Measurements from ENCODE around the gene CFAP251. TPM values are rescaled to one million over a fixed set of nuclear protein-coding genes. Genes with fewer than 3 reads are reported as not detected.
"Not testable (repeated sequence)": the region's sequence is repeated elsewhere in the genome, so short reads cannot be mapped to it uniquely, and the experiment has no call there.

CFAP251 gene, protein sequence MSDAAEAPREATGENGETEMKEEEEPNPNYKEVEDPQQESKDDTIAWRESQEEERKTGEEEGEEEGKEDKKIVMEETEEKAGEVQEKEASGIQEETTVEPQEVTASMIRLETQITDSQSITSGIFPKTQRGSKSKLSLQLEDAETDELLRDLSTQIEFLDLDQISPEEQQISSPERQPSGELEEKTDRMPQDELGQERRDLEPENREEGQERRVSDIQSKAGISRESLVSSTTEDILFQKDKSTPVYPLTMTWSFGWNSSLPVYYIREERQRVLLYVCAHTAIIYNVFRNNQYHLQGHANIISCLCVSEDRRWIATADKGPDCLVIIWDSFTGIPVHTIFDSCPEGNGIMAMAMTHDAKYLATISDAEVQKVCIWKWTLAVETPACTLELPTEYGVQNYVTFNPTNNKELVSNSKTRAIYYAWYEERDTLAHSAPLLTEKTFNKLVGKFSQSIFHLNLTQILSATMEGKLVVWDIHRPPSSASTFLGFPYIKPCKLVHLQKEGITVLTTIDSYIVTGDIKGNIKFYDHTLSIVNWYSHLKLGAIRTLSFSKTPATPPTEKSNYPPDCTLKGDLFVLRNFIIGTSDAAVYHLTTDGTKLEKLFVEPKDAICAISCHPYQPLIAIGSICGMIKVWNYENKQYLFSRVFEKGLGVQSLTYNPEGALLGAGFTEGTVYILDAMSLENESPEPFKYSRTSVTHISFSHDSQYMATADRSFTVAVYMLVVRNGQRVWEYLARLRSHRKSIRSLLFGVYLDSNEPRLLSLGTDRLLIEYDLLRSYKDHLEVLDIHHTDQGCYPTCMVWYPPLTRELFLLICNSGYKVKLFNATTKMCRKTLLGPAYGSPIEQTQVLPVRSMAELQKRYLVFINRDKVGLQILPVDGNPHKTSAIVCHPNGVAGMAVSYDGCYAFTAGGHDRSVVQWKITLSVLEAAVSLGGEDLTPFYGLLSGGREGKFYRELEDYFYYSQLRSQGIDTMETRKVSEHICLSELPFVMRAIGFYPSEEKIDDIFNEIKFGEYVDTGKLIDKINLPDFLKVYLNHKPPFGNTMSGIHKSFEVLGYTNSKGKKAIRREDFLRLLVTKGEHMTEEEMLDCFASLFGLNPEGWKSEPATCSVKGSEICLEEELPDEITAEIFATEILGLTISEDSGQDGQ
- total RNA-seq (2022) (19.7 and 23.5 TPM in 2 replicates), Bru-seq, nascent RNA (percentile 63 among the genes with signal in this experiment), BruChase-seq, experiment 1, labeled RNA remaining after a 6-hour chase (percentile 80 among the genes with signal in this experiment), BruChase-seq, experiment 2, labeled RNA remaining after a 2-hour chase (percentile 78 among the genes with signal in this experiment)
- long read RNA-seq, partial matches to known transcripts: 9 of 74 reads
- long read RNA-seq, other reads (novel, unspliced or antisense): 62 of 74 reads

DNA sequence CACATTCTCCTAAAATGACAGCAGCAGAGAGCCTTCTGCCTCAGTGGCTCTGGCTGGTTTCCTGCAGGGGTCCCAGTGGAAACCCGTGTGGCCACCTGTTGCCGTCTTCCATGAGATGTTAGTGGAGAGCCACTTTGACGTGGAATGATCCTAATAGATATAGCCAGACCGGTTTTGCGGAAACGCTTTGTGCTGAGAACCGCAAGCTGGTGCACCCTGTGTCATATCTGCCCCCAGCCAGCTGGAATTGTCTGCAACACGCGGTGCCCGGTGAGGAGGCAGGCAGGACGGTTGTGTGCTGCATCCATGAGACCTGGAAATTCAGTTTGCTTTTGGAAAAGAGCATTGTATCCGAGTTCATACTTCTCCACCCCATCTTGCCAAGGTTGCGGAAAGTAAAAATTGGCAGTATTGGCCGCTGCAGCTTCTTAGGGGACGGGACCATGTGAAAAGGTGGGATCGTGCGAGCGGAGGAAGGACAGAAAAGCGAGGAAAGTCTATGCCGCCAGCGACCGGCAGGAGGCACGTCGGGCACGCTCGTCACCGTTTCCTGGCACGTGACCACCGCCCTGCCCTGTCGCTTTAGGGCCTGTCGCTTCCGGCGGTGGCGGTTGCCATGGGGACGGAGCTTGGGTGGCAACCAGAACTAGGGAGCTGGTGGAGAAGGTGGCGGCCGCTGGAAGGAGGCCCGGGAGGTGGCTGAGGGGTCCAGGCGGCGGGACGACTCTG is at the start of gene CFAP251:
TSS of gene CFAP251 (plus strand) at position 643 of the 729 bp plus-strand sequence. CDS start 2,714 bp downstream, outside the sequence.
- Mint-ChIP-seq H3K4me1 (ENCODE audit: insufficient read depth, unreplicated experiment) (no peaks in the 10 kb centered on the region), H3K9me3 (ENCODE audit: unreplicated experiment) (no peaks in the 10 kb centered on the region), H3K27ac (ENCODE audit: low read depth, unreplicated experiment) (no peak within 1 kb of the TSS), H3K27me3 (ENCODE audit: insufficient read depth, unreplicated experiment) (no peaks in the 10 kb centered on the region), H3K36me3 (ENCODE audit: insufficient read depth, unreplicated experiment) (peaks cover 64% of the 10 kb centered on the region), H3K4me3 (ENCODE audit: unreplicated experiment) (no peak within 1 kb of the TSS)
- ChIA-PET CTCF (interaction anchor here (0.6 to 1.3 kb wide), 3 partner anchors 23 to 205 kb away, joined by 3 to 4 read pairs (median 3); no protein-coding TSS in a partner anchor), POLR2A (no interaction called here)
- no TSS peak for BruUV-seq (replicated peaks)
- intact Hi-C loops (cut with micrococcal nuclease): loop anchor here (5.0 kb wide), 1 partner anchor 204 kb away; no protein-coding TSS in a partner anchor
- DNase-seq (ENCODE audit: unreplicated experiment): no peak
- TF ChIP-seq, protein P1, sequence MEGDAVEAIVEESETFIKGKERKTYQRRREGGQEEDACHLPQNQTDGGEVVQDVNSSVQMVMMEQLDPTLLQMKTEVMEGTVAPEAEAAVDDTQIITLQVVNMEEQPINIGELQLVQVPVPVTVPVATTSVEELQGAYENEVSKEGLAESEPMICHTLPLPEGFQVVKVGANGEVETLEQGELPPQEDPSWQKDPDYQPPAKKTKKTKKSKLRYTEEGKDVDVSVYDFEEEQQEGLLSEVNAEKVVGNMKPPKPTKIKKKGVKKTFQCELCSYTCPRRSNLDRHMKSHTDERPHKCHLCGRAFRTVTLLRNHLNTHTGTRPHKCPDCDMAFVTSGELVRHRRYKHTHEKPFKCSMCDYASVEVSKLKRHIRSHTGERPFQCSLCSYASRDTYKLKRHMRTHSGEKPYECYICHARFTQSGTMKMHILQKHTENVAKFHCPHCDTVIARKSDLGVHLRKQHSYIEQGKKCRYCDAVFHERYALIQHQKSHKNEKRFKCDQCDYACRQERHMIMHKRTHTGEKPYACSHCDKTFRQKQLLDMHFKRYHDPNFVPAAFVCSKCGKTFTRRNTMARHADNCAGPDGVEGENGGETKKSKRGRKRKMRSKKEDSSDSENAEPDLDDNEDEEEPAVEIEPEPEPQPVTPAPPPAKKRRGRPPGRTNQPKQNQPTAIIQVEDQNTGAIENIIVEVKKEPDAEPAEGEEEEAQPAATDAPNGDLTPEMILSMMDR (IDR thresholded peaks at IDR 0.05; ENCODE audit: unreplicated experiment): no peak

DNA sequence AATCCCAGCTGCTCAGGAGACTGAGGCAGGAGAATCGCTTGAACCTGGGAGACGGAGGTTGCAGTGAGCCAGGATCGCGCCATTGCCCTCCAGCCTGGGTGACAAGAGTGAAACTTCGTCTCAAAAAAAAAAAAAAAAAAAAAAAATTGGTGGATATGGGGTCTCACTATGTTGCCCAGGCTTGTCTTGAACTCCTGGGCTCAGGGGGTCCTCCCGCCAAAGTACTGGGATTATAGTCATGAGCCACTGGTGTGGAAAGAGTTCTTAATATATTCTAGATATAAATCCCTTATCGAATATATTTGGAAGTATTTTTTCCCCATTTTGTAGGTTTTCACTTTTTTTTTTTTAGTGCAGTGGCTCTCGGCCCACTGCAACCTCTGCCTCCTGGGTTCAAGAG is 49.2 kb upstream of the CFAP251 start:
- H3K4me1 Mint-ChIP-seq (ENCODE audit: insufficient read depth, unreplicated experiment); BruUV-seq (replicated peaks); H3K27me3 Mint-ChIP-seq (ENCODE audit: insufficient read depth, unreplicated experiment); DNase-seq (ENCODE audit: unreplicated experiment); intact Hi-C loops (cut with micrococcal nuclease); H3K4me3 Mint-ChIP-seq (ENCODE audit: unreplicated experiment); H3K9me3 Mint-ChIP-seq (ENCODE audit: unreplicated experiment); H3K36me3 Mint-ChIP-seq (ENCODE audit: insufficient read depth, unreplicated experiment); H3K27ac Mint-ChIP-seq (ENCODE audit: low read depth, unreplicated experiment): not testable (repeated sequence)
- POLR2A ChIA-PET: interaction anchor here (0.6 kb wide), 1 partner anchor 56 kb away, joined by 3 read pairs; no protein-coding TSS in a partner anchor
- CTCF ChIA-PET: interaction anchor here (1.2 kb wide), 1 partner anchor 75 kb away, joined by 3 read pairs; no protein-coding TSS in a partner anchor

DNA sequence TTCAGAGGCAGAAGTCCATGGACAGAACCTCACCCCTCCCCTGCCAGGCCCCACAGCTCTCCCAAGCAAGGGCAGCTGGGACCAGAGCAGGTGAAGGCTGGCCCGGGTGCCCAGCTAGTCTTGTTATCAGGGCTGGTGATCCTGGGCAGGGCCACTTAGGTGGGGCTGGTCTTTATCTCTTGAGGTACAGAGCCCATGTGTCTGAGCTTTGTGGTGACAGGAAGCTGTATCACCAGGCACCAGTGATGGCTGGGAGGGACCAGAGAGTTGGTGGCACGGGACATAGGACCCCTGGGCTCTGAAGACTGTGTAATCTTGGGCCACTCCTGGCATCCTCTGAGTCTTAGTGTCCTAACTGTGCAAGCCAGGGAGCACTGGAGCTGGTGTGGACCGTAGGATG is 46.9 kb upstream of the CFAP251 start:
- TF ChIP-seq, protein P1 (IDR thresholded peaks at IDR 0.05; ENCODE audit: unreplicated experiment): no peak
- Mint-ChIP-seq H3K9me3 (ENCODE audit: unreplicated experiment) (no peaks in the 10 kb centered on the region), H3K4me3 (ENCODE audit: unreplicated experiment) (no peak overlapping the region), H3K36me3 (ENCODE audit: insufficient read depth, unreplicated experiment) (no peaks in the 10 kb centered on the region), H3K27me3 (ENCODE audit: insufficient read depth, unreplicated experiment) (no peaks in the 10 kb centered on the region), H3K27ac (ENCODE audit: low read depth, unreplicated experiment) (no peak overlapping the region), H3K4me1 (ENCODE audit: insufficient read depth, unreplicated experiment) (peaks cover 7% of the 10 kb centered on the region)
- ChIA-PET CTCF (interaction anchor here (0.7 to 1.7 kb wide), 3 partner anchors 17 to 156 kb away, joined by 3 to 6 read pairs (median 3); partner anchors contain the start of gene PSMD9), POLR2A (interaction anchor here (0.6 kb wide), 1 partner anchor 86 kb away, joined by 3 read pairs; no protein-coding TSS in a partner anchor)
- no TSS peak for BruUV-seq (replicated peaks)
- DNase-seq (ENCODE audit: unreplicated experiment): no peak
- intact Hi-C loops (cut with micrococcal nuclease): no loop called here
